Measurements from ENCODE around the gene PREP. TPM values are rescaled to one million over a fixed set of nuclear protein-coding genes. Genes with fewer than 3 reads are reported as not detected.

PREP gene
- polyA plus RNA-seq (2011; rRNA removed) (16.4 and 21.2 TPM in 2 replicates), polyA minus RNA-seq (2011; rRNA and poly(A)+ RNA removed) (29.7 and 31.2 TPM in 2 replicates)

GRCh38 chr6:105402939-105403935 is at the start of gene PREP:
TSS of gene PREP (minus strand) at chr6:105403082. CDS start at chr6:105402891, 191 bp downstream.
- H3K9me3 ChIP-seq (ENCODE audit: control insufficient read depth, insufficient read depth, low read length) = no peaks in the 10 kb centered on the region; the same call in 1 of the 2 replicates
- peak; percentile 44 for DNase-seq (ENCODE audit: low read depth, low spot score)
- H3K27ac ChIP-seq (ENCODE audit: low read depth, low read length) = peak within 1 kb of the TSS; percentile 80
- ChIA-PET POLR2A (interaction anchor here (0.5 to 1.2 kb wide), 4 partner anchors 21 to 267 kb away, joined by 3 to 6 read pairs (median 3); no protein-coding TSS in a partner anchor), CTCF (interaction anchor here (0.6 to 2.6 kb wide), 21 partner anchors 9 to 872 kb away, joined by 3 to 39 read pairs (median 4); no protein-coding TSS in a partner anchor)
- H3K27me3 ChIP-seq (ENCODE audit: control insufficient read depth, insufficient read depth, low read length) = no peaks in the 10 kb centered on the region
- peak; percentile 92 for TF ChIP-seq CTCF (IDR thresholded peaks at IDR 0.05; ENCODE audit: low read depth, low read length)
- H3K4me3 ChIP-seq (ENCODE audit: low read depth, low read length) = peak within 1 kb of the TSS; percentile 95

DNA sequence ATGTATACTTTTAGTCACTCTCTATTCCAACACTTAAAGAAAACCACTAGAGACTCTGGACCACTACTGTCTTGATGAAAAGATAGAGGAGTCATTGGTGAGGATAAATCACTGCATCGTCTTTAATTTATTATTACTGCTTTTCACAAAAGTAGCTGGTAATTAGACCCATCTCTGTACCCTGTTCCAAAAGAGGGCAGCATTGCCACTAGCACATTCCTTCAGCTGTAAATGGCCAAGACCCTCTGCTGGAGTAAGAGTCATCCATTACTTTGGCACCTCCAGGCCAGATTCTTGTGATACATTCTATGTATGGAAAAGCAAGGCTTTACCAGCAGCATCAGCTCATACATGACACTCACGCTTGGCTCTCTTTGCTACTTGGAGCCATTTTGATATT is 49.5 kb upstream of the PREP start:
- no peaks in the 10 kb centered on the region for H3K9me3 ChIP-seq (ENCODE audit: control insufficient read depth, insufficient read depth, low read length)
- no peaks in the 10 kb centered on the region for H3K27me3 ChIP-seq (ENCODE audit: control insufficient read depth, insufficient read depth, low read length)
- DNase-seq (ENCODE audit: low read depth, low spot score) = no peak
- no peak for TF ChIP-seq CTCF (IDR thresholded peaks at IDR 0.05; ENCODE audit: low read depth, low read length)
- no peak overlapping the region for H3K4me3 ChIP-seq (ENCODE audit: low read depth, low read length)
- POLR2A ChIA-PET = no interaction called here
- H3K27ac ChIP-seq (ENCODE audit: low read depth, low read length) = no peak overlapping the region
- CTCF ChIA-PET = interaction anchor here (1.1 kb wide), 1 partner anchor 21 kb away, joined by 4 read pairs; no protein-coding TSS in a partner anchor

DNA sequence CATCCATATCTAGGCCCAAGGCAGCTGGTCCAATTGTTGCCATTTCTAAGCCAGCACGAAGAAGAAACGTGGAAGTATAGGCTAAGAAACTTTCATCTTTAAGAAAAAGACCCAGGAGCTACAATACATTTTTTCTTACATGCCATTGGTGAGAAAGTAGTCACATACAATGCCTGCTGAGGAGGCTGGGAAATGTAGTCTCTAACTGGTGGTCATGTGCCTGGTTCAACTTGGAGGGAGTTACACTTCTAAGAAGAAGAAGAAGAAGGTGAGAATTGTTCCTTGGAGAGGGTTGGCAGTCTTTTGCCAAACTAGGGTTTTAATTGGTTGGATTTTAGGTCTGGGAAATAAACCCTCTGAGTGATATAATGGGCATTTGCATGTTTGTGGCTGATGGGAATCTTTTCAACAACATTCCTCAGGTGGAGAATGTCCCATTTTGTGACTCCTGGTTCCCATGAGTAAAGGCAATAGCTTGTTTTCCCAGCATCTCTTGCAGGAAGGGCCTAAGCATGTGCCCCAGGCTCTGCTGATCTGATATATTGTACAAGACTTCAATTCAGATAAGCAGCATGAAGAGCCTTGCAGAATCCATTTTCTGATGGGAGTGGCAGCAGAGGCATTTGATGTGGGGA is 47.0 kb upstream of the PREP start:
- CTCF ChIA-PET = no interaction called here
- Histone ChIP-seq H3K27me3 (ENCODE audit: control insufficient read depth, insufficient read depth, low read length) (no peaks in the 10 kb centered on the region), H3K27ac (ENCODE audit: low read depth, low read length) (no peak overlapping the region), H3K4me3 (ENCODE audit: low read depth, low read length) (no peak overlapping the region), H3K9me3 (ENCODE audit: control insufficient read depth, insufficient read depth, low read length) (no peaks in the 10 kb centered on the region)
- DNase-seq (ENCODE audit: low read depth, low spot score) = no peak
- POLR2A ChIA-PET = no interaction called here
- no peak for TF ChIP-seq CTCF (IDR thresholded peaks at IDR 0.05; ENCODE audit: low read depth, low read length)

GRCh38 chr6:105445481-105445880 is 42.6 kb upstream of the PREP start:
- POLR2A ChIA-PET = no interaction called here
- CTCF ChIA-PET = interaction anchor here (0.6 to 2.2 kb wide), 4 partner anchors 14 to 358 kb away, joined by 3 to 7 read pairs (median 4); no protein-coding TSS in a partner anchor
- DNase-seq (ENCODE audit: low read depth, low spot score) = no peak
- Histone ChIP-seq H3K27ac (ENCODE audit: low read depth, low read length) (no peak overlapping the region), H3K27me3 (ENCODE audit: control insufficient read depth, insufficient read depth, low read length) (no peaks in the 10 kb centered on the region), H3K9me3 (ENCODE audit: control insufficient read depth, insufficient read depth, low read length) (no peaks in the 10 kb centered on the region), H3K4me3 (ENCODE audit: low read depth, low read length) (no peak overlapping the region)
- TF ChIP-seq CTCF (IDR thresholded peaks at IDR 0.05; ENCODE audit: low read depth, low read length) = no peak
